GM19043 (cell line): ENCODE data around the gene CRACR2A.

Experiments
- ATAC-seq: cut with Tn5 transposase; IDR thresholded peaks from one replicate; pipeline ENCODE4 v1.9.1; 2021; ENCODE audit warnings: low read depth; ENCODE audit not compliant: unreplicated experiment

Gene CRACR2A, protein sequence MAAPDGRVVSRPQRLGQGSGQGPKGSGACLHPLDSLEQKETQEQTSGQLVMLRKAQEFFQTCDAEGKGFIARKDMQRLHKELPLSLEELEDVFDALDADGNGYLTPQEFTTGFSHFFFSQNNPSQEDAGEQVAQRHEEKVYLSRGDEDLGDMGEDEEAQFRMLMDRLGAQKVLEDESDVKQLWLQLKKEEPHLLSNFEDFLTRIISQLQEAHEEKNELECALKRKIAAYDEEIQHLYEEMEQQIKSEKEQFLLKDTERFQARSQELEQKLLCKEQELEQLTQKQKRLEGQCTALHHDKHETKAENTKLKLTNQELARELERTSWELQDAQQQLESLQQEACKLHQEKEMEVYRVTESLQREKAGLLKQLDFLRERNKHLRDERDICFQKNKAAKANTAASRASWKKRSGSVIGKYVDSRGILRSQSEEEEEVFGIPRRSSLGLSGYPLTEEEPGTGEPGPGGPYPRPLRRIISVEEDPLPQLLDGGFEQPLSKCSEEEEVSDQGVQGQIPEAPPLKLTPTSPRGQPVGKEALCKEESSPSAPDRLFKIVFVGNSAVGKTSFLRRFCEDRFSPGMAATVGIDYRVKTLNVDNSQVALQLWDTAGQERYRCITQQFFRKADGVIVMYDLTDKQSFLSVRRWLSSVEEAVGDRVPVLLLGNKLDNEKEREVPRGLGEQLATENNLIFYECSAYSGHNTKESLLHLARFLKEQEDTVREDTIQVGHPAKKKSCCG

GRCh38 chr12:3752741-3753486 is at the start of gene CRACR2A:
Gene CRACR2A, minus strand, starts transcription at chr12:3753109. Its CDS starts 56,110 bp downstream, at chr12:3696999.
- peak; percentile 81 for ATAC-seq

DNA sequence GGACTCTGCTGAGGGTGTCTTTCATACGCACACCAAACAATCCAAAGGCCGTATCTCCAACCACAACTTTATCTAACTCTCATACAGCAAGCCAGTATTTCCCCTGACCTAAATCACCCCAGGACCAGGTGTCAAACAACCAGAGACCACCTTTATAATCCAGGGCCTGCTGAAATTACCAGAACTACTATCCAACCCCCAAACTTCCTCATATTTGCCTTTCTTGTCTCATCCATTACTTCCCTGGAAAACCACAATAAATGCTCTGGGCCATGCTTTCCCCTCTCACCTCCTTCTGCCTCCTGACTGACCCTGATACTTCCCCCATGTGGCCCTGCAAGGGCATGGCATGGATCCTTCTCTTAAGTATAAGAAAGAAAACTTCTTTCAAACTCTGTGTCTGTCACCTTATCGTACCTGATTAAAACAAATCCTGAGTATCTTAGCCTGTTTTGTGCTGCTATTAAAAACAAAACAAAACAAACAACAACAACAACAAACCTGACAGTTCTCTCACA is 44.7 kb upstream of the CRACR2A start:
- ATAC-seq: no peak

DNA sequence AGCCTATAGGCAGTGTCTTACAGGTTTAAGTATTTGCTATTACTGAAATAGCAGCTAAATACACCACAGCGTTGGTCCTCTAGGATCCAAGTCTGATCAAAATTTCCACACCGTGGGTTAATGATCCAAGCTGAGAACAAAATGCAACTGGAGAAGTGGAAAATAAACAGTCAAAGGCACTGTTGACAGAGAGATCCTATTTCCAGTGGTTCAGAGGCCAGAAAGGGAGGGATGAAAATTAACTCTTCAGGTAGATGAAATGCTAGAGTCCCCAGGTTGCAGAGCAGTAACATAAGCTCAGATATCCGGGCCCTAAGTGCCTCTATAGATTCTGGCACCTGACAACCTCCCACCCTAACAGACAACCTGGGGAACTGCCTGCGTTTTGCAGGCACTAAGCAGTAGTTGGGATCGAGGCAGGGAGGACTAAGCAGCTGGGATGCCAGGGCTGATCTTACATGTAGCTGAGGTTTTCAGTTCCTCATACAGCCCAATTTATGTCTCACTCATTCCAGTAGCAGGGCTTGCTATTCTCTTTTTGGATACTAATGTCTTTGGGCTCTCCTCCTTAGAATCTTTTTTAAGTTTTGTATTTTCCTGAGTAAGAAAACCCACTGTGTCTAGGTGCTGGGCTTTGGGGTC is 42.7 kb upstream of the CRACR2A start:
- ATAC-seq: no peak

DNA sequence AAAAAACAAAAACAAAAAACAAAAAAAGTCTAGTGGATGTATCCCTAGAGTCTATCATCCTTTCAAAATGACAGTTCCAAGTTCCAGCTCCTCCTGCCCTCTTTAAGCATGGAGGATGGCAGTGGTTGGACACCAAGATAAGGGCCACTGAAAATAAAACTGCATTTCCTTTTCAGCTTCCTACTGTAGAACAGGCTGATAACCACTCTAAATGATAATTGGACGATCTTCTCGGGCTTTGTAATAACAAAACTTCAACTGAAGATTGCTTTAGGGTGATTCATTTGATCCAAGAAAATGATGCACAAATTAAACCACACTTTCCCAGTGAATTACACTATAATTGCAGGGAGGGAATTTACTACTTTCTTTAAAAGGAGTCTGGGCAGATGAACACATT is 42.2 kb upstream of the CRACR2A start:
- no peak for ATAC-seq

- ATAC-seq: no peak
Observed at GRCh38 chr12:3792623-3793288, 39.8 kb upstream of the CRACR2A start.

- no peak for ATAC-seq
Observed at GRCh38 chr12:3791256-3791874, 38.5 kb upstream of the CRACR2A start.

GRCh38 chr12:3790642-3791041 is 37.7 kb upstream of the CRACR2A start:
- no peak for ATAC-seq

- ATAC-seq: no peak
Observed at GRCh38 chr12:3789838-3790237, 36.9 kb upstream of the CRACR2A start.

DNA sequence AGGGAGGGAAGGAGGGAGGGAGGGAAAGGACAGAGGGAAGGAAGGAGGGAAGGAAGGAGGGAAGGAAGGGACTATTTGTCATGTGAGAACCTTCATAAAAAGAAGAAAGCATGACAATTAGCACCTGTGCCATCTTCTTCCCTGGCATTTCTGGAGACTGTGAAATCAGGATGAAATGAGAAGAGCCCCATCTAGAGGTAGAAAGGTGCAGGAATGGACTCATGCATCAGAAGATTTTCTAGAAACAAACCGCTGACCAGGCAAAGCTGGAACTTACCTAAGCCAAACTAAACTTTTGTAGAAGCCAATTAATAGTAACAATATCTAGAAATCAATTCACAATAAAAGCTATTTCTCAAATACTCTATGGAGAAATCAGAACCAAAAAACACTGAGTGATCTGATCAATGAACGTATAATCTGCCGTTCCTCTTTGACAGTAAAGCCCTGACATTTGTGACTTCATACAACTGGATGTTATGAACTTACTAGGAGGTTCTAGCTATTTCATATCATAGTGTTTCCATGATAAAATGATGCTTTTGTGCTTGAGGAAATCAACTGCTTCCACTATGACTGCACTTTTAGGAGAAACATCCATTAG is 24.4 kb upstream of the CRACR2A start:
- ATAC-seq: no peak

GRCh38 chr12:3775385-3776035 is 22.6 kb upstream of the CRACR2A start:
- ATAC-seq: no peak

DNA sequence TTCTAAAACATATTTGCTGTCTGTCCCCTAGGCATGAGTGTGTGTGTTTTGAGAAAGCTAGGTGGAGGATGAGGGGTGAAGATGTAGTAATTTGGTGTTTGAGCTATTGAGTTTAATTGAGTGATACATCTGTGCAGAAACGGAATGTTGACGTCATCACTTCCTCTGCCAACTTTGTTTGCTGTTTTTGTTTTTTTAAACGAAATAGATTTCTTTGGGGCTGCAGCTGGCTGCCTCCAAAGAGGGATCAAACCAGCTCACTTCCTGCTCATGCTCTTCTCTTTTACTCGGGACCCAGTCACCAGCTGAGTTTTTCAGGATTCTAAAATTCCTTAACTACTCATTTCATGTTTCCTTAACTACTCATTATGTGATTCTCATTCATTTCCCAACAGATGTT is 19.5 kb upstream of the CRACR2A start:
- no peak for ATAC-seq

DNA sequence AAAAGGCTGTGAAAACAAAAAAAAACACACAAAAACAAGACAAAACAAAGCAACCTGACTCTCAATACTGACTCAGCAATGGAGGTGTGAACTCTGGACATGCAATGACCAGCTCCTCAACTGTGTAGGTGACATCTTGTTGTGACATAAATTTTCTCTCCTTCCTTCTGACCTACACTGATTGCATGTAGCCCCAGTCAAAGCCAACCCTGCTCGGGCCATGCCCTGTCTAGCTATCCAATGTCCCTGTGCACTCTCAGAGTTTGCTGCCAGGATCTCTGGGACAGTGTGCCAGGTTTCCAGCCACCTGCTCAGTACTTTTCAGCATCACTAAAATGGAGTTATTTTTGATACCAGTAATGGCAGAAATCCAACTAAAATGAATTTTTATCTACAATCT is 18.9 kb upstream of the CRACR2A start:
- ATAC-seq: no peak

- ATAC-seq: no peak
Observed at GRCh38 chr12:3770891-3771290, 18.0 kb upstream of the CRACR2A start.

DNA sequence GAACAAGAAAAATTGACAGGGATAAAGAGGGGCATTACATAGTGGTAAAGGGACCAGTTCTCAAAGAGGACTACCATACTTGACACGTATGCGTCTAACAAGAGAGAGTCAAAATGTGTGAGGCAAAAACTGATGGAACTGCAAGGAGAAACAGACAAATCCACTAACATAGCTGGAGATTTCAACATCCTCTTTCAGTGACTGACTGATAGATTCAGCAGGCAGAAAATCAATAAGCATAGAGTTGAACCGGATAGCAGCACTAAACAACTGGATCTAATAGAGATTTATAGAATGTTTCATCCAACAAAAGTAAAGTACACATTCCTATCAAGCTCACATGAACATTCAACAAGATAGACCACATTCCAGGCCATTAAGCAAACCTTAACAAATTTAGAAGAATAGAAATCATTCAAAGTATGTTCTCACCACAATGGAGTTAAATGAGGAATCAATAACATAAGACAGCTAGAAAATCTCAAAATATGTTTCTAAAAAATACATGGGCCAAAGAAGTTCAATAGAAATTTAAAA is 16.1 kb upstream of the CRACR2A start:
- ATAC-seq: no peak

DNA sequence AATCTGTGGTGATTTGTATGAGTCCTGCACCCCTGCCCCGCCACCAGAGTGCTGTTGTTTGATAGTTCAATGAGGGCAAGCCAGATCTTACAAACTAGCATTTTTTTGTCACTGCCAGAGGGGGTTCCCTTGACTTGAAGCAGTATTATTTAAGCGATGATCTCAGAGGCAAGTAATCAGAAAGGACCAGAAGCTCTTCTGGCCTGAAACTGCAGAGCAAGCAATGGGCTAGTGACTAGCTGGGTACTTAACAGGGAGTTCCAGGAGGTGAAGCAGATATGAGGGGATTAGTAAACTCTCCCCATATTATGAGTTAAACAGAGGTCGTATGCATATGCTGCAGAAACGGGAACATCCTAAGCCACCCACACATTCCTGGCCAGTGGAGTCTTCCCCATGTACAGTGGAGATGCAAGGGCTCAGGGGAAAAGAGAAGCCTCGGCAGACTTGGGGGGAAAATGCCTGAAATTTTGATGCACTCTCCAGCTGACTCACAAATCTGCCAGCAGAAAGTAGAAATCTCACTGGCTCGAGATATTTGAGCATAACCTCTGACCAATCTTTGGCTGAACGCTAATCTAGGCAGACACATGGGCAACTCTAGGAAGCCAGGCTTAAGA is 8.3 kb upstream of the CRACR2A start:
- ATAC-seq: no peak

GRCh38 chr12:3759878-3760277 is 7.0 kb upstream of the CRACR2A start:
- ATAC-seq: no peak

GRCh38 chr12:3757261-3757660 is 4.4 kb upstream of the CRACR2A start:
- no peak for ATAC-seq

- ATAC-seq: no peak
Observed at GRCh38 chr12:3755898-3756297, 3.0 kb upstream of the CRACR2A start.
